HG02852 (cell line): Measurements from ENCODE around the gene ROBO2.

ENCODE experiments used
- ATAC-seq: cut with Tn5 transposase; IDR thresholded peaks from one replicate; pipeline ENCODE4 v1.9.1; 2021; ENCODE audit warnings: mild to moderate bottlenecking, moderate library complexity; ENCODE audit not compliant: unreplicated experiment

ROBO2 gene

DNA sequence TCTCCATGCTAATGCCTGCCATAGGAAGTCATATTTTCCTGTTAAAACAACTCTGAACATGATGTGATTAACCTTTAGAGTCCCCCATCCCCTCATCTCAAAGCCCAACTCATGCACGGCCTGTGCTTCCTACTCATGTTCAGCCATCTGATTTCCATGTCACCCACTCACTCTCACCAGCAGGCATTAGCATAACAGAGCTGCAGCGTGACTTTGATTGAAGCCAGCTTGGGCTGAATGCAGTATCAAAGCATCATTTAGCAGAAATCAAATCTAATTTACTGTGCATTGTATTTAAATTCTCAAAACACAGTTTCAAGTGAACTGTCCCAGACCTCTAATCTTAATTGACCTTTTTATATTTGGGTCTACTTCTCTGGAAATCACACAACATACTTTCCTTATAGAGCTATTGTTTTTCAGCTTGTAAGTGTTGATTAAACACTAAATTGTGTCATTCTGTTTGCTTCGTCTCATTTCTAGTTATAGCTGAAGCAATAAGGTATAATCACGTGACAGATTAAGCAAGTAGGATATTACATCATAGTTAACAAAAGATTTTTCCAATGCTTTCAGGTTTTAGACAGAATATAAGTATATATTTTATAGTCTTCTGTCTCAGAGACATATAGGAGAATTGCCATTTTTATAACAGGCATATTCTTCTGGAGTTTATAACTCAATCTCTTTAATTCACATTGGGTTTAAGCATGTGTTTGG, 501.5 kb downstream of the ROBO2 start:
- no peak for ATAC-seq

DNA sequence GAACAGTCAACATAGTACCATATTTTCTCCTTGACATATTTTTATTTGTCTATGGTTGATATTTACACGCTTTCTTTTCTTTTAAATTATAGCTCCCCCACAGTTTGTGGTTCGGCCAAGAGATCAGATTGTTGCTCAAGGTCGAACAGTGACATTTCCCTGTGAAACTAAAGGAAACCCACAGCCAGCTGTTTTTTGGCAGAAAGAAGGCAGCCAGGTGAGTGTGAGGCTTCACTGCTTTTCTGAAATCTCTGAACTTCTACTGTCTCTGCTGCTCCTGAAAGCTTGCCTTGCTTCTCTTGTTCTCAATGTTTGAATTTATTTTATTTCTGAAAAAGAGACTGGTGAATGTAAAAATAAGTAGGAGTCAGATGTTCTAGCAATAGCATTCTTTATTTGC, 506.3 kb downstream of the ROBO2 start:
- ATAC-seq, result no peak

DNA sequence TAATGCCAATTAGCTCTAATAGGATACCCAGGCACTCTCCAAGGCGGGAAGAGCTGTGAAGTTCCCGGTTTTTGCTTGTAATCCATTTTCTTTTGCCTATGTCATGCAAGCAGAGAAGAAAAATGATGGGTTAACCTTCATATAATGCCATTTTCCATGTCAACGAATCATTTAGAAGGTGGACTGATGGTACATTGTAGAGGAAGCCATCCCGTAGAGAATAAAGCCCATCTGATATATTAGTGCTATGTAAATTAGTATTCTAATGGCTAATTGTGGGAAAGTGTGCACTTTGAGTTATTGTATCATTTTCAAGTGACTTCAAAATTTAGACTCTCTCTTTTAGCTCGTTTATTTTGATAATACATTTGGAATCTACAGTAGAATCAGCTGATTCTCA, 509.1 kb downstream of the ROBO2 start:
- ATAC-seq, result no peak

DNA sequence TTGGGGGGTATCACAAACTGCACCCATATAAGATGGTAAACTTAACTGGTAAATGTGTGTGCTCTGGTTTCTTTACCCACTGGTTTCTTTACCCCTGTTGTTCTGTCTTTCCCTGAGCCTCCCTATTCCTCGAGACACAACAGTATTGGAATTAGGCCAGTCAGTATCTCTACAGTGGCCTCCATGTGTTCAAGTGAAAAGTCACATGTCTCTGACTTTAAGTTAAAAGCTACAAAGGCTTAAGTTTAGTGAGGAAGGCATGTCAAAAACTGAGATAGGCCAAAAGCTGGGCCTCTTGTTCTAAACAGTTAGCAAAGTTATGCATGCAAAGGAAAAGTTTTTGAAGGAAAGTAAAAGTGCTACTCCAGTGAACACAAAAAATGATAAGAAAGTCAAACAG, 513.3 kb downstream of the ROBO2 start:
- no peak for ATAC-seq

DNA sequence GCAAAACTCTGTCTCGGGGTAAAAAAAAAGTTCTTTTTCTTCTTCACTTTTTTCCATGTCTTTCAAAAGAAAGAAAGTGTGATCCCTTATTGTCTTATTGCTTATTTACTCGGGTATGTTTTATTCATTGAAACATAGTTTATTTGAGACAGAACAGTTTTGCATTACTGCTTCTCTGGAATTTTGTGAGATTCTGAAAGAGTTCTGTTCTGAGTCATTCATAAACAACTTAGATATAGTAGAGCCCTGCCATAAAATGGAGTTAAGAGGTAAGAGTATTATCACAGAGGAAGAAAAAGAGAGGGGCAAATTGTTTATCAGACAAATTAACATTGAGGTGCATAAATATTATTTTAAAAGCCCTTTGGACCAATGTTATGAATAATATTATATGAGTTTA, 522.2 kb downstream of the ROBO2 start:
- no peak for ATAC-seq

DNA sequence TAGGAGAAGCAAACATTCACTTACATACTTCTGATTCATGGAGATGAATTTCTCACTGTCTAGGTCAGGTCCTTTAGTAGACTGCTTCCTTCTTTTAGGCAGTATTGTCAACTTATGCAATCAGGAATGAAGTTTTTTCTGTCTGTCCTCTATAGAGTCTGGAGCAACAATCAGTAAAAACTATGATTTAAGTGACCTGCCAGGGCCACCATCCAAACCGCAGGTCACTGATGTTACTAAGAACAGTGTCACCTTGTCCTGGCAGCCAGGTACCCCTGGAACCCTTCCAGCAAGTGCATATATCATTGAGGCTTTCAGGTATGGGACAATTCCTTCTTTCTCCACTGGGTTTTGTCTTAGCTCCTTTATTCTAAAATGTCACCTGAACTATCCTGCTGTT, 523.1 kb downstream of the ROBO2 start:
- ATAC-seq, result no peak

DNA sequence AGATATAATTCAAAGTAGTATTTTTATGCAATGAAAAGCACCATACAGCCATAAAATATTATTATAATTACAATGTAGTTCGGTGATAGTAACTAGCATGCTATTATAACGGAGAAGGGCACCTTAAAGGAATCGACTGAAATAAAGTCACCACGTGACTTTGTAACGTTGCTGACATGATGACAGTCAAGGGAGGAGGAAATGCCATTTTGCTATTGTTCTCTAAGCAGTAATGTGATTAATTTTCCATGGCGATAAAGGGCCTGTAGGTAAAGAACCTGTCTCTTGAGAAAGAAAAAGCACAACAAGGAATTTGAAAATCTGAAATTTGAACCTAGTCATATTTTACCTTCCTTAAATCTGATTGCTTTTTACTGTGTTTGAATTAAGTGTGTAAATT, 526.2 kb downstream of the ROBO2 start:
- no peak for ATAC-seq

DNA sequence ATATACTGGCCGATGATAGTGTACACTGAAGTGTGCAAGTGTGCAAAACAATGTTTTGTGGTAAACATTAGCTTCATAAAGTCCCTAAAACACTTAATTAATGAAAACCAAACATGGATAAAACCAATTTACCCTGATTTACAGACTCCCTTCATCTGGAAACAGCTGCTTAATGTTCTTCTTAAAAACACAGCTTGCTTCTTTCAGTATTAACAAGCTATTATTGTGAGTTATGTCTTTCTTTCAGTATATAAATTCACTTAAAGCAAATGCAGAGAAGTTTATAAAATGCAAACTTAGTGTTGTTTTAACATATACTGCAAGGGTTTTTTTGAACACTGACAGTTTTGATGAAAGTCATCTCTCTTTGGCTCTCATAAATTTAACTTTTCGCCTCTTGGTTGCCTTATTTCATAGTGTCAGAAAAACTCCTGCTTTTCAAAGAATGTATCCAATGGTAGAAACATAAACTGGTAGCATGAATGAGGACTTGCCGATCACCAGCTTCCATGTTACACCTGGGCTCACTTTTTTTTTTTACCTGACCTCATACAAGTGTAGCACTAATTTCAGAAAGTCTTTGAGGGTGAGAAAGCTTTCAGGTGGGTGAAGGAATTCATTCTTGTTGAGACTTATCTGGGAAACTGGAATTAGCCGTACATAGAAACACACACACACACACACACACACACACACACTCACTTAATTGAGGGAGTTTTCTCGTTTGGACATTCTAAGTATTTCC, 532.2 kb downstream of the ROBO2 start:
- no peak for ATAC-seq

DNA sequence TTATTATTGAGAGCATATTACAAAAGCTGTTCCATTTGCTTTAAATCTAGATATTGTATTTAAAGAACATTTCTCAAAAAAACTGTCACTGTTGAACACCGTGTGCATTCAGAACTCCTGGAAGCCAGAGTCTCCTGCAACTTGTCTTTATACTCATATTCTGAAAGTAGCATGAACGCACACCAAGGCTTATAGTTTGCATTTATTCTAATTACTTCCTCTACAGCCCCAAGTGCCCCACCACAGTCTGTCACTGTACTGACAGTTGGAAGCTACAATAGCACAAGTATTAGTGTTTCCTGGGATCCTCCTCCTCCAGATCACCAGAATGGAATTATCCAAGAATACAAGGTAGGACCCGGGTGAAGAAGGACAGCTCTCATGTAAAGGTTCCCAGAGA, 537.4 kb downstream of the ROBO2 start:
- no peak for ATAC-seq

DNA sequence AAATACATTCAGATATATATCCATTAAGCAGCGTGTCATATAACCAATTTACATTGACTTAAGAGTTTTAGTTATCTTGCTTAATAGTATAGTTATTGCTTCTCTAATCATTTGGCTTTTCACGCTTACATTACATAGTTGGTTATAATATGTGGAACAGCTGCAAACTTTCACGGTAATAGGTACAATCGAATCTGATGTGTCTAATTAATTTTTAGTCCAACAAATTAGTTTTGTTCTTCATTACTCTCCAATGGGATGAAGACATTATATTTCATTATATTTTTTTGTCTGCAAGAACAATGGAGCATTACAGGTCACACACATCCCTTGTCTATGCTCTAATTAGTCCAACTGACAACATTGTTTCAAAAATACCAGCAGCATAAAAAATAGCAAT, 546.3 kb downstream of the ROBO2 start:
- ATAC-seq, result no peak

DNA sequence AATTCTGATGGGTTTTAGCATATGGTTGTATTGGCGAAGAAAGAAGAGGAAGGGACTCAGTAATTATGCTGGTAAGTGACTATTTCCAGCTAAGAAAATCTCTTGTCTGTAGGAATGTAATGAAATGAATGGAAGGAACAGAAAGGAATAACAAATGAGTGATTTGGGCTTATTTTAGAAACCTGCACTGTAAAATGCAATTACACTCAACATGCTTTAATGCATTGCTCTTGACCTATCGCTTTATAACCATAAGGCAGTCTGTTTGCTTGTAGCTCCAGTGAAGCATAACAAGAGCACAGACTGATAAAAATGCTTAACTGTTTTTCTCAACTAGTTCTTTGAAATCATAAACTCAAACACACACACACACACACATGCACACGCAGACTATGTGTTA, 549.0 kb downstream of the ROBO2 start:
- no peak for ATAC-seq

DNA sequence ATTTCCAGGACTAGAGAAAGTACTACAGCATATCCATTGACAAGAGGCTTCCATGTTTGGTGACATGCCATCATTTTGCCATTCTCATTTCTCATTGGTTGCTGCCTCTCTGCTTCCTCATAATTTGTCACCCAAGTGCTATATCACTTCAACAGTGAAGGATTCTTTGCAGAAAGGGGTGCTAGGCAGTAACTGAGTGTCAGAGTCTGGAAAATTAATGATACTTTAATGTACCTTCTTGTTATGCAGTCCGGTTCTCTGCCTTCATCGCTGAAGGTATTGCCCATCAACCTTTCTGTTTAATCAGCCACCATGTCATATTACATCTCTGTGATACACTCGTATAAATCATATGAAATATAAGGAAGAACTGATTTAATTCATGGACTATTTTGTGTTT, 550.3 kb downstream of the ROBO2 start:
- ATAC-seq, result no peak

DNA sequence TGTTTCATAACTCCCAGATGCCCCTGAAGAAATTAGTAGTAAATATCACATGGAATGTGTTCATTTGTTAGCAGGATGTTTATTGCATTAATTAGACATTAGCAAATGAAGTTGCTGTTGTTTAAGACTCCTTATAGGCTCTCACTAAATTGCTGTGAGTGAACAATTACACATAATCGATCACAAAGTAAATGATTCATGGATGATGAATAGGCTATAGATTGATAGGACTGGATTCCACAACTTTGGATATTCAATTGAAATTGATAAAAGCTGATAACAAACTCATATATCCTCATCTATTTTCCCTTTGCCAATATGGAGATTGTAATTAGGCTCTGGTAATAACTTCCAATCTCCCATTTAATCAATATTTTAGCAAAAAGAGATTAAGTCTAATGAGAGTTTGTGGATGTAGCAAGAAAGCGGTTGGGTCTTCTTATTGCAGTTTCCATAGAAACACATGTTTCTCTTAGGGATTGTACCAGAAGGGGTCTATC, 555.5 kb downstream of the ROBO2 start:
- ATAC-seq, result no peak

DNA sequence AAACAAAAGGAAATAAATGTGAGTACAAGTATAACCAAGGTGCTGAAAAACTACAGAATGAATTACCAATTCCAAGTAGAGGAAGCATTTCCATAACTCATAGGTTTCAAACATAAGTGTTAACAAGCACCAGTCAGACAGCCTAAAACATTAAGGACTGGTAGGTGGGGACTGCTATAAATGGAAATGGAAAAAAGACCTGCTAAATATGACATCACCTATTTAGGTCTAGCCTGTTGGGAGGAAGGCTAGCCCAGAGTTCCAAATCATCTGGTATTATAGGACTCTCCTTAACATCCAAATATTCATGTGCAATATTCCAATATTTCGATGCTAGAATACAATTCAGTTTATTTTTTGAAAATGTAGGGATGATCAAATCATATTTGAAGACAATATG, 560.0 kb downstream of the ROBO2 start:
- no peak for ATAC-seq

DNA sequence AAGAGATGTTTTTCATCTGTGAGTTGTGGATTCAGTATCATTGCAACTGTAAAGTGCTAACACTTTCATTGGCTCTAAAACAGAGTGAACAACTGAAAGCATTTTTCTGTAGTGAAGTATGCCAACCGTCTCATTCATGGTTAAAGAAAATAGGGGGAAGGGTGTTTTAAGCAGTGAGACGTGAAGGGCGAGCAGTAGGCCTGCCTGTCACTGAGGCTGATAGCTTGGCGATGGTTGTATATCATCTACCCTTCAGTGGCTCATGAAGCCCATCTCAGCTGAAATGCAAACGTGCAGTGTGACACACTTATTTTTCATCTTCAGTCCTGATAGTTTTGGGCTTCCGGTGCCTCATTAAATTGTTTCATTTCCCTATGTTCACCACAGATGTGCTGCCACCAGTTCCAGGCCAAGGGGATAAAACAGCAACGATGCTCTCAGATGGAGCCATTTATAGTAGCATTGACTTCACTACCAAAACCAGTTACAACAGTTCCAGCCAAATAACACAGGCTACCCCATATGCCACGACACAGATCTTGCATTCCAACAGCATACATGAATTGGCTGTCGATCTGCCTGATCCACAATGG, 562.0 kb downstream of the ROBO2 start:
- no peak for ATAC-seq

DNA sequence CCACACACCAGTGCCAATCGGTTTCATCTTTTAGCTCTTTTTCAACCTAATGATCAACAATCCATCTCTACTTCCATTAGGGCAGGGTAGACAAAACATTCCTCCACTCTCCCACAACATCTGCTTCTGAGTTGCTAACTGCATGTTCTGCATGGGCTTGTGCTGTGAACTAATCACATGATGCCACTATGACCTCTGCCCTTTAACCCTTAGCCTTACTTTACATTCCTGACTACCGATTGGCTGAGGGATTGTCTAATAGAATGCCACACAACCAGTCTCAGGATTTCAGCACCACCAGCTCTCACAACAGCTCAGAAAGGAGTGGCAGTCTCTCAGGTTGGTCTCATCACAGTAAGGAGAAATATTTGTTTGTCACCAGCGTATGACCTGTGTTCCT, 562.8 kb downstream of the ROBO2 start:
- ATAC-seq, result no peak

DNA sequence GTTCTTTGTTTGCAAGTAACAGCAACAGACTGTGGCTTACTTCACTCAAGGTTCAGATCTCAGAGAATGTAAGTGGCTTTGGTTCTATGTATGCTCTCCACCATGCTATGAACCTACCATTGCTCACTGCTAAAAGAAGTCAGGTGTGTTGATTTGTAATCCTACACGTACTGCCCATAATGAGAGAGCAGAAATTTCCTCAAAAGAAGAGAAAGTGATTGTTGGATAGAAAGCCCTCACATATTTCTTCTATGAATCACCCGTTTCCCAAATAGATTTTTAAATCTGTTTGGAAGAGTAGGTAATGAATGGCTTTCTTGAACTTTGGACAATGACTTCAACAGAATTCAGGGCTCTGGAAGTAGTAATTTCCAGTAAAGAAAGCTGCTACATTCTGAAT, 565.4 kb downstream of the ROBO2 start:
- ATAC-seq, result no peak

DNA sequence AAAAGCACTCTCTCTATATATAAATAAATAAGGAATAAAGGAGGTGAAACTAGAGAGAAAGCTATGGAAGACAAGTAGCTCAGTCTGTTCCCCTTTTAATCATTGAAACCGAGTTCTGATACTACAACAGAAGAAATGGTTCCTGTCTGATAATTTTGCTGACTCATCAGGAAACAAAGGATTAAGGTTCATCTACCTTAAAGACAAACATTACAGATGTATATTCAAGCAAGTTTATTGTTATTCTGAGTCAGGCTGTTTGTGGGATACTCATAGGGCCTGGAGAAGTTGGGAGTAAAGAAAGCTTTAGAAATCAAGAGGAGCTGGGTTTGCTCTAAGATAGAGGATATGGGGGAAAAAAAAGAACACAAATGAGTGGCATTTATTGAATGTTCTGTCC, 566.0 kb downstream of the ROBO2 start:
- ATAC-seq, result no peak

DNA sequence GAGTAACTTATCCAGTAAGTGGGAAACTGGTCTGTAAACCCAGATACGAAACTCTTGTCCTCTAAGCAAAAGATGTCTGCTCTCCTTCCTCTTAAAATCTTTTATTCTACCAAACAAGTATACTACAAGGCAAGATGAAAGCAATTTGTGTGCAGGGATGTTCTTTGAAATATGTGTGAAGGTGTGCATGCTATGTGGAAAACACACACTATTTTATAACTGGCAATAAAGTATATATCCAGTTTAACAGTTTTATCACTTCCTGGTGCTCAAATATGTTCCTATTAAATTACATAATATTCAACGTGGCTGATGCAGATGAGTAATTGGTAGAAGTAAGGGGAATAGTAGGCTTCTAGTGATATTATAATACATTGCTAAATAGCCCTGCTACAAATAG, 566.5 kb downstream of the ROBO2 start:
- ATAC-seq, result no peak

DNA sequence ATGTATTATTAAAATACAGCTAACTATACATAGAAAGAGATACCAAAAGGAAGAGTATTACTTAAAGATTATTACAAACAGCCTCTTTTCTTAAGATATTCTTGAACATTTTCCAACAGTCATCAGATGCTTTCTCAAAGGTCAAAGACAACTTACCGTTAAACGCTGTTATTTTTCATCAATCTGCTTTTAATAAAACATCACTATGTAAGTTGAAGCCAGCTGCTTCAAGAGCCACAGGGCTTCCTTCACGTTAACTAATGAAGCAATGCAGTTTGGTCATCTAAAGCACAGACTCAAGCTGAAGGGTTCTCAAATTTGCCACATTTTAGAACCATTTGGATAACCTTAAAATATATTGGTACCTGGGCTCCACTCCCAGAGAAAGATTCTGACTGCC, 578.8 kb downstream of the ROBO2 start:
- no peak for ATAC-seq

DNA sequence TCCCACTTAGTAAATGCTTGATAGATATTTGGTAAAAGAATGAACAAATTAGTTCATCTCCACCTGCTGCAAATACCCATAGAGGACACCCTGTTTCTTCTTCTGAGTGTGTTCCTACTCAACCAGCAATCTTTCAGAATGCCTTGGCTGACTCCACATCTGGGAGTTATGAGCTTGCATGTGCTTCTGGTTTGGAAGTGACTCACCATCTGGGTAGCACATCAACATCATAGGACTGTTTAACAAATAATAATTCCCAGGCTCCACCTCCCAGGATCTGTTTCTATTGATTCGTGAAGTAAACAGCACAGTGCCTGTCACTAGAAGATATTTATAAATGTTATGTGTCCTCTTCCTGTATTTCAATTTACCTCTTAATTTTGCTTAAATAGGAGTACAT, 580.1 kb downstream of the ROBO2 start:
- ATAC-seq, result no peak

DNA sequence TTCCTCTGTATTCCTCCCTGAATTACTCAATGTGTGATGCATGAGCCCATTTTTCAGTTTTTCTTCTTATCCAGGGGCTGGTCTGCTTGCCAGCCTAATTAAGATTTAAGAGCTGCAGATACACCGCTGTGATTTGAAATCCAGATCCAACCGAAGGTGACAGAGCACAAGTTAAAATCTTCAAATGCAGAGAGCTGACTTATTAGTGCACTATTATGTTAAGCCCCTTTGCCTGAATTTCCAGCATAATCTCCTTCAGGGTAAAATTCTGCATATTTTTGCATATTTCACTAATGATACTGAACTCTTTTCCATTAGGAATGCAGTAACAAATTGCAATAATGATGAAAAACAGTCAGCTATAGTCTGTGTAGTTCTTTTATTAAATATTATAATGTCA, 583.6 kb downstream of the ROBO2 start:
- no peak for ATAC-seq
